Measurements from ENCODE around the gene E2F4.

- TF ChIP-seq CTCF (conservative IDR thresholded peaks at IDR 0.05) (no peak), ZFX (IDR thresholded peaks at IDR 0.05) (no peak)
These were observed 51.5 kb downstream of the E2F4 start for GRCh38 chr16:67243481-67243880.
